Measurements from ENCODE around the gene PAQR6.

PAQR6 gene, protein sequence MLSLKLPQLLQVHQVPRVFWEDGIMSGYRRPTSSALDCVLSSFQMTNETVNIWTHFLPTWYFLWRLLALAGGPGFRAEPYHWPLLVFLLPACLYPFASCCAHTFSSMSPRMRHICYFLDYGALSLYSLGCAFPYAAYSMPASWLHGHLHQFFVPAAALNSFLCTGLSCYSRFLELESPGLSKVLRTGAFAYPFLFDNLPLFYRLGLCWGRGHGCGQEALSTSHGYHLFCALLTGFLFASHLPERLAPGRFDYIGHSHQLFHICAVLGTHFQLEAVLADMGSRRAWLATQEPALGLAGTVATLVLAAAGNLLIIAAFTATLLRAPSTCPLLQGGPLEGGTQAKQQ

DNA sequence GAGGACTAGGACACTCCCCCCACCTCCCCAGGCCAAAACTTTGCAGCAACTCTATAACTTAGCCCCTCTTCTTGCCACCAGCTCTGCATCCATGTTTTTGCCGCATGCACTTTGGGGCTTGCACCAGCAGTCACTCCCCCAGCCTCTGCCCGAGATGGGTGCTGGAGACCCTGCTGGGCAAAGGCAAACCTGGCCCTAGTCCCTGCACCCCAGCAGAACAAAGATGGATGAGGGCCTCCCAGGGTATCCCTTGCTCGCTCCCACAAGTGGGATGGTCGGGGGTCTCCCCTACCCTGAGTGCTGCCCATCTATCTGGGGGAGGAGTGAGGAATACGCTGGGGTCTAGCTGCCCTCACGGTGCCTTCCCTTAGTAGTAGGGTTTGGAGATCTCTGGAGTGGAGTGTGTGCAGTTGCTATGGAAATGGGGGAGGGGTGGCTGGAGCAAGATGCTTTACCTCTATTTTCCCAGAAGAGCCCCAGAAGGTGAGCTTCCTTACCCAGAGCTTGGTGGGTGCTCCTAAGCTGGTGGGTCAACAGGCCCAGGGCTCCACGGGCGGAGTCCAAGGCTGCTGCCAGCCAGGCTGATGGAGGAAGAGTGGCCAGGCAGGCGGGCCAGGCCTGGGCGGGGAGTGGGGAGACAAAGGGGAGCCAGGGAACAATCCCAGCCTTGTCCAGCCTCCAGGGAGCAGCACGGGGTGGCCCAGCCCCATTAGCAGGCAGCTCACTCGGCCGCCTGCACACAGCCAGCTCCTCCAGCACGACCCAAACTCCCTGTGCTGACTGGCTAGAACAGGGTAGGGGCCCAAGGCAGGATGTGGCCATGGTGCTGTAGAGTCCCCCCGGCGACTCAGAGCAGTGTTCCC lies at the start of gene PAQR6:
Gene PAQR6, minus strand, starts transcription at position 597 of the 863 bp plus-strand sequence. CDS start 1,325 bp downstream, outside the sequence.
- DNase-seq (ENCODE audit: low spot score) = no peak

DNA sequence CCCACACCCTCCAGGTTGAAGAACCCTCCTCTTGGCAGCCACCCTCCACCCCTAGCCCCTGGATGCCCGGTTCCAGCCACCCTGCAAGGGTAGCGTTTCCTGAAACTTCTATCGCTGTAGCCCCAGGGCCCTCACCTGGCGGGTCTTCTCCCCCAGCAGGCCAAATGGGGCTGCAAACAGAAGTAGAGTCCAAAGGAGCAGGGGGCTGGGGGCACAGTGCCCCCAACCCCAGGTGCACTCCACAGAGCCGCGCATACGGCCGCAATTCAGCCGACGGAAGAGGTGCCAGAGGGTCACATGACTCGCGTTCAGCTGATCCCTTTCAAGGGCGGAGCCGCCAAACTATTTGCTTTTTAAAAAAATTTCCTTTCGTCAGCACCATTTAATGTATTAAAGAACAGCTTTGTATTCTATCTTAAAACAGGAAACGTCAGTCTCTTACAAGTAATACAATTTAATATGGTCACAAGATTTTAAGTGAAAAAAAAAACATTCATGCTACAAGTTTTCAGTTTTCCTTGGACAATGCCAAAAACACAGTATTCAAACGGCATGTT lies 47.6 kb upstream of the PAQR6 start, which contains the start of gene GLMP:
Gene GLMP, minus strand, starts transcription at position 289 of the 557 bp plus-strand sequence. Its CDS starts 34 bp downstream, at position 255.
- DNase-seq (ENCODE audit: low spot score) = peak; percentile 62

- DNase-seq (ENCODE audit: low spot score) = no peak
Observed at GRCh38 chr1:156293895-156294294, 46.0 kb upstream of the PAQR6 start.

GRCh38 chr1:156293098-156293434 lies 45.2 kb upstream of the PAQR6 start:
- no peak for DNase-seq (ENCODE audit: low spot score)

DNA sequence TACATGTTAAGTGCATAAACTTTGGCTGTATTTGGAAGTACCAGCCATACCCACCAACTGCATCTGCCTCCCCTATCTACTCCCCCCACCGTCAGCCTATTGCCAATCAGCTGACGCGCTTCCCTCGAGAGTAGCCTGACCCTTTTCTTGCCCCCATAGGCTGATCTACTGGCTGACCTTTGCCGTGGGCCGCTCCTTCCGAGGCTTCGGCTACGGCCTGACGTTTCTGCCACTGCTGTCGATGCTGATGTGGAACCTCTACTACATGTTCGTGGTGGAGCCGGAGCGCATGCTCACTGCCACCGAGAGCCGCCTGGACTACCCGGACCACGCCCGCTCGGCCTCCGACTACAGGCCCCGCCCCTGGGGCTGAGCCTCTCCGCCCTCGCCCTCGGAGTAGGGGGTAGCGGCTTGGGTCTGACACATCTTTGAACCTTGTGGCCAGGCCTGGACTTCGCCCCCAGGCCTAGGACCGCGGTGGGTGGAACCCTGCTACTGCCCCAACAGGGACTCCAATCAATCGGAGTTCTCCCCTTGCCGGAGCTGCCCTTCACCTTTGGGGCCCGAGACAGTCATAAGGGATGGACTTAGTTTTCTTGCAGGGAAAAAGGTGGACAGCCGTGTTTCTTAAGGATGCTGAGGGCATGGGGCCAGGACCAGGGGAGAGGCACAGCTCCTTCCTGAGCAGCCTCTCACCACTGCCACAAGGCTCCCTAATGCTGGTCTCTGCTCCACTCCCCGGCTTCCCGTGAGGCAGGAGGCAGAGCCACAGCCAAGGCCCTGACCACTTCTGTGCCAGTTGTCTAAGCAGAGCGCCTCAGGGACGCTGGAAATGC lies 43.6 kb upstream of the PAQR6 start:
- DNase-seq (ENCODE audit: low spot score) = peak; percentile 68

GRCh38 chr1:156289857-156290256 lies 42.0 kb upstream of the PAQR6 start:
- DNase-seq (ENCODE audit: low spot score) = no peak

DNA sequence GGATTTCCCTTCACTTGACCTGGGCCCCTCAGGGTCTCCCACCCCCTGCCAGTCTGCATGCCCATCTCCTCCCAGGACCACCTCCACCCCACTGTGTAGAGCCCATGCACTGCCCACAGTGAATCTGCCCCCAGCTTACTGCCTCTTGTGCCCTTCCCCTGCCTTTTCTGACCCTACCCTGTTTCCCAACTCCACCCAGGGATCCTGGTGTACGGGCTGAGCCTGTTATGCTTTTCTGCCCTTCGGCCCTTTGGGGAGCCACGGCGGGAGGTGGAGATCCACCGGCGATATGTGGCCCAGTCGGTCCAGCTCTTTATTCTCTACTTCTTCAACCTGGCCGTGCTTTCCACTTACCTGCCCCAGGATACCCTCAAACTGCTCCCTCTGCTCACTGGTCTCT lies 38.2 kb upstream of the PAQR6 start:
- no peak for DNase-seq (ENCODE audit: low spot score)

GRCh38 chr1:156285437-156285836 lies 37.6 kb upstream of the PAQR6 start:
- no peak for DNase-seq (ENCODE audit: low spot score)

DNA sequence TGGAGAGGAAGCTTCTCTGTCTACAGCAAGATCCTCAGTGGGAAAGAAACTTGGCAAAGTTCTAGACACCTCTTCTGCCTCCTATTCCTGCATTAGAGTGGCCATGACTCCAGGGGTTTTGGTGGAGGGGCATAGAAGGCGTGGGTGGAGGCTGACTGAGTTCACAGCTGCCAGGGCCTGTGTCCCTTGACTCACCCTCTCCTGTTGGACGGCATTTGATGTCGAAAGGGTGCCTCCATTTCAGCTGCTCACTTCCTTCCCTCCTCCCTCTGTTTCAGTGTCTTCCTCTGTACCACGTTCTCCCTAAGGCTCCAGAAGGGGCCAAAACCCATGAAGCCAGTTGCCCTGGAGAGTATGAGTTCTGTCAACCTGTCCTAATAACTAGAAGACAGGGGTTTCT lies 36.9 kb upstream of the PAQR6 start:
- no peak for DNase-seq (ENCODE audit: low spot score)

GRCh38 chr1:156284112-156284511 lies 36.3 kb upstream of the PAQR6 start, which contains the start of gene TMEM79:
TSS of gene TMEM79 (plus strand) at chr1:156284325. CDS start at chr1:156285227, 902 bp downstream.
- no peak for DNase-seq (ENCODE audit: low spot score)

DNA sequence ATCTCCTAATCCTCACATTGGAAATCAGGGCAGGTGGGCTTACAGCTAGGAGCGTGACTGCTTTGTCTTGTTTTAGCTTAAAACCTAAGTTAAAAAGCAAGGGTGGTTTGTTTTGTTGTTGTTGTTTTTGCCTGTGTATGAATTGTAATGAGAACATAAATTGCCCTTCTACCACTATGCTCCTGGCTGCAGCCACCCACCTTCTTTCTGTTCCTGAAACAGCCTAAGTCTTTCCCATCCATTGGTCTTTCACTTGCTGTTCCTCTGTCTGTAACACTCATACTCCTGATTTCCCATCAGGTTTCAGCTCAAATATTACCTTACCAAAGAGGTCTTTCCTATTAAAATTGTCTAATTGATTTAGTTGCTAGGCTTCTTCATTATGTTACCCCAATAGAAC lies 35.7 kb upstream of the PAQR6 start:
- no peak for DNase-seq (ENCODE audit: low spot score)

GRCh38 chr1:156282479-156283222 lies 34.8 kb upstream of the PAQR6 start, which contains the start of gene SMG5:
TSS of gene SMG5 (minus strand) at chr1:156282825. CDS start at chr1:156282680, 145 bp downstream.
- peak; percentile 89 for DNase-seq (ENCODE audit: low spot score)

DNA sequence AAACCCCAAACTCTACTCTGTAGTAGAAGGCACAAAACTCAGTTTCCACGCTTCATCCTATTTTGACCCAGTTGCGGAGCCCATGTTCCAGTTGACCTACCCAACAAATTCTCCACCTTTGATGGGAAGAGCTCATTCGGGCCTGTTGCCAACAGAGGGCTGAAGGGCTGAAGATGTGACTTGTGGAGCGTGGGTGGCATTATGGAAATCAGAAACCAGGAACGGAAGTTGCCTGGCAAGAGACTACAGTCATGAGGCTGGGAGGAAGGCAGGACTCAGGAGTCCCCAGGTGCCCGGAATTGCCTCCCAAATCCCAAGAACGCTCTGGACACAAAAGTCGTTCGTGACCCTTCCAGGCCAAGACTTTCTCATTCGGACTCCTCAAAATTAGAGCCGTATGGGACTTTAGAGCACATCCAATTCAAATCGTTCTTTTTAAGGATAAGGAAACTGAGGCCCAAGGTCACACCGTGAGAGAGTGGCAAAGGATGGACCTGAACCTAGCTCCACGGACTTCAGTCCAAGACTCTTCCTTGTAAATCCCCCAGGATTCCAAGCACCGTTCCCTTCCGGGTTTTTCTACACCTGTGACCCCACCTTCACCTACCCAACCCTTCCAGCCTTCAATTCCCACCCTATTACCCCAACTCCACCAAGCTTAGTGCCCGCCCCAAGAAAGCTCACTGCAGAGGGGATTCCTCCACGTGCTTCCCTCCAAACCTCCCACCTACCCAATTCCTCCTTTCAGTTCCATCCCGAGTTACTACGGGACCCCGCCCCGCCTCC lies 34.0 kb upstream of the PAQR6 start:
- DNase-seq (ENCODE audit: low spot score) = peak; percentile 47

DNA sequence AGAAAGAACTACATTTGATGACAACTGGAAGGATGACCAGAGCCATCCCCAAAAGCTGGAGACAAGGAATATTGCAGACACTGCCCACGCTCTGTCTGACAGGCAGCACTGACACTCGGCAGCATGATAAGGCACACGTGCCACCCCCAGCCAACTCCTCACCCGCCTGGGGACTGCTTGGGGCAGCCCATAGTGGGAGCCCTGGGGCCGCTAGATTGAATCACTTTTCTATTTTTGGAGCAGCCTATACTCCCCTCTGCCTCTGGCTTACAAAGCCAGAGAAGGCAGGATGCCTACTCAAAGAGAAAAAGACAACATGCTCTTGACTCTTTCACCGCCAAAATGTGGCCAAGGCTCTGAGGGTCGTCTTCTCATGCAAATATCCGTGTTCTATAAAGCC lies 33.4 kb upstream of the PAQR6 start:
- peak; percentile 23 for DNase-seq (ENCODE audit: low spot score)

GRCh38 chr1:156279837-156280236 lies 32.0 kb upstream of the PAQR6 start:
- DNase-seq (ENCODE audit: low spot score) = no peak

DNA sequence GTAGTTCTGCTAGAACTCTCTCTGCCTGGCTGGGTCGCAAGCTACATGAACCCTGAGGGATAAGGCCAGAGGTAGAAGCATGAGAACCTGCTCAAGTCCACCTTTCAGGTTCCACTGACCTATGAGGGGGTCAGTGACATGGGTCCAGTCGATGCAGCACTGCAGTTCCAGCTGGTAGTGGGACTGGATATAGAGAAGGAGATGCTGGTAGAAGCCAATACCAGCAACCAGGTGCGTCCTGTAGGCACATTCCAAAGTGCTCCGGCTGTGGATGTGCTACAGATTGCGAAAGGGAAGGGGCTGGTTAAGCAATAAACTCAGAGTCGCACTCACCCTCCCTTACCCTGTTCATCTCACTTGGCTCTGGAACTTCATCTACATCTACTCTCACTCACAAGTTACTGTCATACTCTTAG lies 29.1 kb upstream of the PAQR6 start:
- no peak for DNase-seq (ENCODE audit: low spot score)

DNA sequence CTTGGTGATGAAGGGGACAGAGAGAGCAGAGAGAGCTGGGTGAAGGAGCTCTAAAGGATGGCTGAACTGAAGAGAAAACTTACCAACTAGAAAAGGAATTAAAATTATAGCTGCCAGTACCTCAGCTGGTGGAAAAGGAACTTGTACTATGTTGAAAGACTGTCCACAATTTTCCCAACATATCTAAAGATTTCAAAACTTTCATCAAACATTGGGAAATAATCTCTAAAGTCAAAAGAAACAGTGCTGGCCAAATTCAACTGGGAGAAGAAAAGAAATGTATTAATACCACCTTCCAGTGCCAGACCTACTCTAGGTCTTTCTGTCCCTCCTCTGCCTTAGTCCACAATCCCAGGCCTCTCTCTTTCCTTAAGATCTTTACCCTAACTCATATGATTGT lies 28.7 kb upstream of the PAQR6 start:
- DNase-seq (ENCODE audit: low spot score) = no peak

DNA sequence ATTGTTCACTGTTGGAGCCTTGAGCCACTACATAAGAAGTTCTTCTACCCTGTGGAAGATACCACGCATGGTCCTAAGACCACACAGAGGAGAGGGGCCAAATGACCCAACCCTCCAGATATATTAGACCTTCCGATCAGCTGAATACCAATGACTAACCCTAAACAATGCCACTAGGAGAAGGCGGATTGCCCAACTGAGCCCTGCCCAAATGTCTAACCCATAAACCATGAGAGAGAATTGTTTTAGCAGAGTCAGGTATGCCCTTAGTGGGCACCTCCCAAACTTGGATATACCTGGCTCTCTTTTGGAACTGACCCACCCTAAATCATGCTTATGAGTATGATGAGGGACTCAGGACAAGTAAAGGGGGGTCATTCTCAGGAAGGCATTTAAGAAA lies 22.5 kb upstream of the PAQR6 start:
- no peak for DNase-seq (ENCODE audit: low spot score)

DNA sequence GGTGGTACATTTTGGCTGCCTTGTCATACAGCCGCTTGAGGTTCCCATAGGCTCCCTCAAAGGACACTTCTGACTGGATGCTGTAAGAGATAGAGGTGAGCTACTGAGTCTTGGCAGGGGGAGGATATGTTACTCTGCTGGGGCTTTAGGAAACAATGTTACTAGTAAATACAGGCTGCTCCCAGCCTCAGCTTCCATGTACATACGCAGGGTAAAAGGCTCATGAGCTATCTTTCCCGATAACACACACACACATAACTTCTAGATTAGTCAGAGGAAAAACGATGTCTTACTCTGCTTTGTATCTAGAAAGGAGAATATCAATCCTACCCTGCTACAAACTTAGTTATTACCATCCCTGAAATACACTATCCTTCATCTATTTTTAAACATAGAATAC lies 20.5 kb upstream of the PAQR6 start:
- DNase-seq (ENCODE audit: low spot score) = no peak

DNA sequence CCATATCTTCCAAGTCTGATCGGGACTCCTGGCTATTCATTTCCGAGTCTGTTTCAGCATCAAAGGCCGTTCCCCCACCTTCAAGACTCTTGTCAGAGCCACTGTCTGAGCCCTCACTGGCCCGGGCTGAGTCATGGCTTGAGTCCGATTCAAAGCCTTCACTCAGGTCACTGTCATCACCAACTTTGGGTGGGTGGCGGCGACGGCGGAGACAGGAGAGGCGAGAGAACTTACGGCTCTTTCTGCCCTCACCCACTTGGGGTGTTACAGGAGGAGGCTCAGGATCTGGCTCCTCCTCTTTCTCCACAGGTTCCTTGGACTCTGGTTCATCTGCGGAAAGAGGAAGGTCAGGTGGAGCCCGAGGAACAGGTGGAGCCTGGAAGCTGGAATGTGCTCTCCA lies 18.2 kb upstream of the PAQR6 start:
- DNase-seq (ENCODE audit: low spot score) = no peak

Data from germinal center (tissue), 1 donor.